Activated CD8-positive, alpha-beta T cell treated with anti-CD3 and anti-CD28 coated beads for 36 hours (primary cell): ENCODE results near the gene SS18L1. TPM values are rescaled to one million over a fixed set of nuclear protein-coding genes. Genes with fewer than 3 reads are reported as not detected.
A peak's percentile ranks its signal among the peaks of the same experiment; 100 is the strongest.

Source experiments
- ATAC-seq: fragments of 200-7000 bp; cut with Tn5 transposase; one replicate; pipeline ENCODE4 v1.10.0; 2021; ENCODE audit warnings: mild to moderate bottlenecking, moderate library complexity
- CTCF ChIA-PET: fragments of 350-600 bp; sonication (Branson Sonifier 250); formaldehyde crosslinking; loops from one replicate; lab custom pipeline; 2021; ENCODE audit warnings: antibody characterized with exemption; lab: Charles Lee
- POLR2A ChIA-PET: fragments of 350-600 bp; sonication (Branson Sonifier 250); formaldehyde crosslinking; loops from one replicate; lab custom pipeline; 2021; ENCODE audit warnings: antibody characterized with exemption; lab: Charles Lee
- DNase-seq: peaks from one replicate; pipeline ENCODE4 v3.0.0-alpha.2; 2020
- H3K27ac Mint-ChIP-seq: one replicate; pipeline ENCODE4 v1.8.0; 2021; ENCODE audit warnings: mild to moderate bottlenecking, mixed read lengths
- H3K27me3 Mint-ChIP-seq: one replicate; pipeline ENCODE4 v1.8.0; 2021; ENCODE audit warnings: mixed read lengths
- H3K36me3 Mint-ChIP-seq: one replicate; pipeline ENCODE4 v1.8.0; 2021; ENCODE audit warnings: low read depth, mixed read lengths
- H3K4me1 Mint-ChIP-seq: one replicate; pipeline ENCODE4 v1.8.0; 2021; ENCODE audit warnings: low read depth, mixed read lengths
- H3K4me3 Mint-ChIP-seq: one replicate; pipeline ENCODE4 v1.8.0; 2021; ENCODE audit warnings: mild to moderate bottlenecking, moderate library complexity, mixed read lengths
- H3K9me3 Mint-ChIP-seq: one replicate; pipeline ENCODE4 v1.8.0; 2021; ENCODE audit warnings: mixed read lengths
- CTCF ChIP-seq: fragments of 200-600 bp; IDR thresholded peaks from one replicate; pipeline ENCODE4 v1.8.0; 2022; ENCODE audit warnings: antibody characterized with exemption, mild to moderate bottlenecking
- intact Hi-C: fragments of 100-400 bp; cut with micrococcal nuclease; formaldehyde crosslinking; loops from one replicate; pipeline ENCODE4 v1.10.0; 2022
- total RNA-seq, 2 experiments: library from RNA; stranded (reverse); gene quantifications; one replicate each; pipeline ENCODE4 v1.2.3, GENCODE V29; 2021

The SS18L1 gene
- total RNA-seq, 2 experiments from 2014 or later = 15.3 to 16.1 TPM

DNA sequence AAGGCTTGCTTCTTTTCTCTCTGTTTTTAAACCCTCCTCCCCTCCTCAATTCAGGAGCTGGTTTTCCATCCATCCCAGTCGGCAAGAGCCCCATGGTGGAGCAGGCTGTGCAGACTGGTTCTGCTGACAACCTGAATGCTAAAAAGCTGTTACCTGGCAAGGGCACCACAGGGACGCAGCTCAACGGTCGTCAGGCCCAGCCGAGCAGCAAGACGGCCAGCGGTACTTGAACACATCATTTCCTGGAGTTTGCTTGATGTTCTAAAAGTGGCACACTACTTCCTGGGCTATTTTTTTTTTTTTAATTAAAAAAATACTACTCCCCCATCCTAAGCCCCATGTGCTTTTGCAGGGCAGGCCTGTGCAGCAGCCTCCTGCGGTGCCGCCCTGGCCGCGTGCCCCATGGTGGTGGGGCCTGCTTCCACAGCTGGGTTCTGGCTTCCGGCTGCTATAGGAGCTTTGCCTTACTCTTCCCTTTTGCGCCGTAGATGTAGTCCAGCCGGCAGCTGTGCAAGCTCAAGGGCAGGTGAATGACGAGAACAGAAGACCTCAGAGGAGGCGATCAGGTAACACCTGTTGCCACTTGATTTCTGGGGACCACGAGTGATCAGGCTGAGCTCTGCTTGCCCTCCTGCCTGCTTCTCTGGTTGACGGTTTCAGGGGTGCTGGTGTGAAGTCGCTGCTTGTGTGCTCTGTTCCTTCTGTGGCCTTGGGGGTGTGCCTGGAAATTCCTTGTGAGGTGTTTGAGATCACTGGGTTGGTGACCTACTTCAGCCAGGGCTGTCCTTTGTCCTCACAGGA is 13.6 kb upstream of the SS18L1 start:
- no peaks in the 10 kb centered on the region for H3K27me3 Mint-ChIP-seq
- intact Hi-C loops = loop anchor here (10.0 kb wide), 1 partner anchor 105 kb away; no protein-coding TSS in a partner anchor
- no peak overlapping the region for H3K4me3 Mint-ChIP-seq
- no peaks in the 10 kb centered on the region for H3K9me3 Mint-ChIP-seq
- POLR2A ChIA-PET = interaction anchor here (0.5 to 2.0 kb wide), 5 partner anchors 9 to 117 kb away, joined by 3 to 11 read pairs (median 4); partner anchors contain the start of genes PSMA7 and TAF4
- no peak for ATAC-seq
- peaks cover 27% of the 10 kb centered on the region for H3K4me1 Mint-ChIP-seq
- DNase-seq = no peak
- CTCF ChIA-PET = interaction anchor here (1.4 kb wide), 1 partner anchor 119 kb away, joined by 4 read pairs; no protein-coding TSS in a partner anchor
- H3K36me3 Mint-ChIP-seq = peaks cover 55% of the 10 kb centered on the region
- TF ChIP-seq CTCF = no peak
- peak overlapping the region; percentile 52 for H3K27ac Mint-ChIP-seq

DNA sequence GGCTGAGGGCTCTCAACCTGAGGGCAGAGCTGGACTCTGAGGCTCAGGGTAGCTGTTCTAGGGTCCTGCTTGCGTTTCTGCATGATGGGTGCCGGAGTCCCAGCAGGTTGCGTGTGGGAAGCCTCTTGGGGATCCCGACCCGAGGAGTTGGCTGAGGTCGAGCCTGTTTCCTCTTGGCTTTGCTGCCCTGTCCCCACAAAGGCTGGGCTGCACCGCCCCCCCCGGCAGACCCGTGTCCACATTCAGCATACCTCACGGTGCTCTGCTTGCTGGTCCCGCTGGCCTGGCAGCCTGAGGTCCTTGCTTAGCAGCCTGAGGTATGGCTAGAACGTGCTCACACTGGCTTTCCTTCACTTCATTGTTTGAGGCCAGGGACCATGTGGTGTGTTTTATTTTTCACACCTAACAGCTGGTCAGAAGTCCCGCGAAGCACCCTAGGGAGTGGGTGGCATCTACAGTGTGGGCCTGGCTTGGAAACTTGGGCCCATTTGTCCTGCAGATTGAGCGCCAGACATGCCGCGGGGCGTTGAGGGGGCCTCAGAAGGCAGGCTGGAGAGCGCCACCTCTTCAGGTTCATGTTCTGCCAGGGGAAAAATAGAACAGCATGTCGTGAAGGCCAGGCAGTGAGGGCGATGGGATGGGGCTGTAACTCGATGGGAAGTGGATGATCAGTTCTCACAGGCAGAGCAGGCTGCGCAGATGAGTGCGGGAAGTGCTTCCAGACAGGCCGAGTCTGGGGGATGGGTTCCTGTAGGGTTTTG is 11.8 kb upstream of the SS18L1 start:
- CTCF ChIA-PET = interaction anchor here (0.9 to 4.9 kb wide), 2 partner anchors 10 to 120 kb away, joined by 4 to 27 read pairs; no protein-coding TSS in a partner anchor
- POLR2A ChIA-PET = interaction anchor here (0.7 to 1.8 kb wide), 4 partner anchors 7 to 13 kb away, joined by 3 to 6 read pairs (median 3); no protein-coding TSS in a partner anchor

GRCh38 chr20:62132421-62132820 is 11.1 kb upstream of the SS18L1 start:
- ChIA-PET CTCF (interaction anchor here (0.9 to 4.9 kb wide), 3 partner anchors 9 to 121 kb away, joined by 3 to 27 read pairs (median 4); no protein-coding TSS in a partner anchor), POLR2A (interaction anchor here (0.9 to 1.8 kb wide), 3 partner anchors 8 to 11 kb away, joined by 3 to 6 read pairs (median 3); no protein-coding TSS in a partner anchor)
- H3K36me3 Mint-ChIP-seq = peaks cover 57% of the 10 kb centered on the region

More for the DNA sequence above, 11.8 kb upstream of the SS18L1 start:
- TF ChIP-seq CTCF = no peak
- no peaks in the 10 kb centered on the region for H3K27me3 Mint-ChIP-seq
- no peak for DNase-seq
- intact Hi-C loops = no loop called here
- H3K36me3 Mint-ChIP-seq = peaks cover 52% of the 10 kb centered on the region
- H3K4me3 Mint-ChIP-seq = no peak overlapping the region
- H3K4me1 Mint-ChIP-seq = peaks cover 25% of the 10 kb centered on the region
- H3K9me3 Mint-ChIP-seq = no peaks in the 10 kb centered on the region
- H3K27ac Mint-ChIP-seq = no peak overlapping the region
- no peak for ATAC-seq

More at GRCh38 chr20:62132421-62132820, 11.1 kb upstream of the SS18L1 start:
- TF ChIP-seq CTCF = no peak
- peak overlapping the region; percentile 61 for H3K27ac Mint-ChIP-seq
- DNase-seq (no peak), ATAC-seq (no peak)
- H3K27me3 Mint-ChIP-seq = no peaks in the 10 kb centered on the region
- H3K4me3 Mint-ChIP-seq = no peak overlapping the region
- intact Hi-C loops = no loop called here
- peaks cover 27% of the 10 kb centered on the region for H3K4me1 Mint-ChIP-seq
- H3K9me3 Mint-ChIP-seq = no peaks in the 10 kb centered on the region
